GM12878 (cell line): Measurements from ENCODE around the gene GARIN5B. TPM values are rescaled to one million over a fixed set of nuclear protein-coding genes. Genes with fewer than 3 reads are reported as not detected.

ENCODE experiments used
- ATAC-seq: fragments of 200-7000 bp; cut with Tn5 transposase; 3 replicates; pipeline ENCODE4 v1.9.1; 2020; ENCODE audit warnings: mild to moderate bottlenecking, moderate library complexity
- BruUV-seq: library from RNA; stranded (reverse); fragments of 400-500 nt; replicated peaks from 2 replicates; lab custom pipeline; 2021; lab: Mats Ljungman, UMichigan
- CTCF ChIA-PET: fragments of 300-600 bp; sonication (Branson Sonifier 250); formaldehyde crosslinking; extraction: SDS; loops from one replicate; lab custom pipeline; 2021; ENCODE audit warnings: inconsistent platforms; lab: Yijun Ruan, JAX
- POLR2A ChIA-PET: fragments of 350-600 bp; formaldehyde crosslinking; extraction: SDS; loops from one replicate; lab custom pipeline; 2021; ENCODE audit warnings: inconsistent platforms; lab: Charles Lee
- RAD21 ChIA-PET: fragments of 300-600 bp; sonication (Branson Sonifier 250); formaldehyde crosslinking; loops from one replicate; lab custom pipeline; 2023; ENCODE audit warnings: antibody characterized with exemption; ENCODE audit not compliant: unreplicated experiment; lab: Charles Lee
- SMC1A ChIA-PET: fragments of 300-600 bp; sonication (Branson Sonifier 250); formaldehyde crosslinking; loops from one replicate; lab custom pipeline; 2023; ENCODE audit not compliant: unreplicated experiment, uncharacterized antibody; lab: Charles Lee
- DNase-seq: peaks from one replicate; pipeline ENCODE4 v3.0.0-alpha.2; 2011; ENCODE audit warnings: low read depth, low spot score
- FAIRE-seq: peaks from 3 replicates; lab custom pipeline; 2011; peaks lifted over from hg19 to GRCh38; lab: Jason Lieb, UNC
- H2AFZ ChIP-seq: 2 replicates; pipeline ENCODE4 v1.6.0; 2011; ENCODE audit warnings: low read depth, low read length, control low read depth; ENCODE audit not compliant: control insufficient read depth
- H3K27ac ChIP-seq: 2 replicates; pipeline ENCODE4 v1.5.1; 2011; ENCODE audit warnings: control low read depth; ENCODE audit not compliant: control insufficient read depth, insufficient read depth
- H3K27me3 ChIP-seq, 2 experiments: replicated peaks in 1 of 2; 2 replicates each; pipeline versions ENCODE4 v1.6.0 to v1.6.1; 2011; ENCODE audit warnings: low read length in 1 of 2; ENCODE audit not compliant: control insufficient read depth in 2 of 2, insufficient read depth in 2 of 2
- H3K36me3 ChIP-seq, 2 experiments: 2 replicates each; pipeline ENCODE4 v1.5.1; 2011; ENCODE audit warnings: low read length in 1 of 2; ENCODE audit not compliant: control insufficient read depth in 2 of 2, insufficient read depth in 2 of 2
- H3K4me1 ChIP-seq: 2 replicates; pipeline ENCODE4 v1.6.1; 2011; ENCODE audit warnings: mild to moderate bottlenecking, low read length, moderate library complexity, mixed read lengths; ENCODE audit not compliant: control insufficient read depth, insufficient read depth
- H3K4me2 ChIP-seq: 2 replicates; pipeline ENCODE4 v1.6.0; 2011; ENCODE audit warnings: control low read depth; ENCODE audit not compliant: control insufficient read depth, insufficient read depth
- H3K4me3 ChIP-seq: fragments of 200-600 bp; sonication (generic); 2 replicates; pipeline ENCODE4 v1.5.1; 2016
- H3K79me2 ChIP-seq: 2 replicates; pipeline ENCODE4 v1.6.0; 2011; ENCODE audit warnings: low read length; ENCODE audit not compliant: control insufficient read depth, insufficient read depth
- H3K9ac ChIP-seq: 2 replicates; pipeline ENCODE4 v1.8.0; 2011; ENCODE audit warnings: low read length, control low read depth, mixed read lengths; ENCODE audit not compliant: control insufficient read depth, insufficient read depth
- H3K9me3 ChIP-seq: replicated peaks from 3 replicates; pipeline ENCODE4 v1.5.1; 2011; ENCODE audit warnings: mild to moderate bottlenecking, low read length; ENCODE audit not compliant: control insufficient read depth, insufficient read depth
- H4K20me1 ChIP-seq: 2 replicates; pipeline ENCODE4 v1.6.0; 2011; ENCODE audit not compliant: control insufficient read depth, insufficient read depth
- BCL3 ChIP-seq: IDR thresholded peaks from 2 replicates; pipeline ENCODE4 v1.6.1; 2011; ENCODE audit warnings: borderline replicate concordance, low read depth, mild to moderate bottlenecking, moderate library complexity, low read length; ENCODE audit not compliant: insufficient read depth, poor library complexity, severe bottlenecking
- CHD1 ChIP-seq: IDR thresholded peaks from 2 replicates; pipeline ENCODE4 v1.6.1; 2012; ENCODE audit warnings: low read depth, low read length, improper control_type of control experiment
- JUND ChIP-seq: IDR thresholded peaks from 2 replicates; pipeline ENCODE4 v1.6.1; 2012; ENCODE audit warnings: low read depth, mild to moderate bottlenecking, low read length, improper control_type of control experiment, moderate library complexity
- LARP7 ChIP-seq: fragments of 450-650 bp; IDR thresholded peaks from 2 replicates; pipeline ENCODE4 v1.6.1; 2017; ENCODE audit warnings: mild to moderate bottlenecking
- NR2C2 ChIP-seq: IDR thresholded peaks from 2 replicates; pipeline ENCODE4 v1.6.1; 2011; ENCODE audit warnings: borderline replicate concordance, low read depth; ENCODE audit not compliant: control insufficient read depth, insufficient read length
- NRF1 ChIP-seq: conservative IDR thresholded peaks from 2 replicates; pipeline ENCODE4 v1.6.1; 2011; ENCODE audit warnings: mild to moderate bottlenecking, low read depth, low read length, improper control_type of control experiment
- RELA ChIP-seq: fragments of 450-650 bp; IDR thresholded peaks from 2 replicates; pipeline ENCODE4 v1.8.0; 2014; ENCODE audit warnings: borderline replicate concordance; ENCODE audit not compliant: partially characterized antibody
- SMC3 ChIP-seq: IDR thresholded peaks from 2 replicates; pipeline ENCODE4 v1.6.1; 2011; ENCODE audit warnings: low read length, improper control_type of control experiment, borderline replicate concordance
- SREBF1 ChIP-seq: IDR thresholded peaks from 2 replicates; pipeline ENCODE4 v1.6.1; 2012; ENCODE audit warnings: mild to moderate bottlenecking, low read length
- TAF1 ChIP-seq: IDR thresholded peaks from 2 replicates; pipeline ENCODE4 v1.6.1; 2011; ENCODE audit warnings: mild to moderate bottlenecking, low read depth, low read length, borderline replicate concordance
- TARDBP ChIP-seq: IDR thresholded peaks from 2 replicates; pipeline ENCODE4 v1.6.1; 2016; ENCODE audit warnings: borderline replicate concordance
- ZNF24 ChIP-seq: fragments of 450-650 bp; IDR thresholded peaks from 2 replicates; pipeline ENCODE4 v1.6.1; 2017; ENCODE audit warnings: antibody characterized with exemption, mild to moderate bottlenecking
- ZNF274 ChIP-seq: IDR thresholded peaks from one replicate; pipeline ENCODE4 v1.8.0; 2011; ENCODE audit not compliant: insufficient read length, insufficient read depth
- ZZZ3 ChIP-seq: IDR thresholded peaks from 2 replicates; pipeline ENCODE4 v1.6.1; 2011; ENCODE audit warnings: low read depth; ENCODE audit not compliant: control insufficient read depth, insufficient read length
- WGBS: methylation state at CpG from one replicate; pipeline ENCODE4 v1.1.6; 2016; ENCODE audit warnings: low lambda C conversion rate; ENCODE audit not compliant: insufficient replicate concordance, insufficient coverage; ENCODE audit errors: missing lambda C conversion rate; 5-methylcytosine and 5-hydroxymethylcytosine counted together
- in situ Hi-C: fragments of 300-500 bp; cut with MboI; formaldehyde crosslinking; loops from 9 replicates; pipeline ENCODE4 v1.14.3; 2018; ENCODE audit warnings: mixed read lengths
- intact Hi-C: fragments of 100-400 bp; cut with micrococcal nuclease; formaldehyde crosslinking; loops from one replicate; pipeline ENCODE4 v1.14.2; 2022; ENCODE audit not compliant: unreplicated experiment
- polyA plus RNA-seq, 11 experiments: library from polyadenylated mRNA; depleted of rRNA in 4 of 11; unstranded in 6 of 11; stranded (reverse) in 5 of 11; fragments of >200 nt; fragmentation: Nextera tagmentation in 4 of 11; fragmentation: Illumina TruSeq in 1 of 11; extraction: Ambion mirVana in 4 of 11; extraction: Trizol in 1 of 11; gene quantifications; 1 replicate in 1 of 11; 2 replicates in 10 of 11; pipeline versions ENCODE4 v1.2.1 to v1.2.3, GENCODE V29; 2011 to 2016; ENCODE audit warnings: inconsistent platforms in 2 of 11, missing spikeins in 2 of 11, low read depth in 1 of 11
- total RNA-seq, 4 experiments: library from RNA; depleted of rRNA in 3 of 4; stranded (reverse); fragments of >200 nt in 3 of 4; fragmentation: Illumina TruSeq in 1 of 4; extraction: Trizol in 1 of 4; gene quantifications; 2 replicates each; pipeline versions ENCODE4 v1.2.1 to v1.2.3, GENCODE V29; 2013 to 2021
- TF ChIP-seq, protein P1 (sequence below): fragments of 450-650 bp; IDR thresholded peaks from 2 replicates; pipeline ENCODE4 v1.6.1; 2017; ENCODE audit warnings: mild to moderate bottlenecking
- TF ChIP-seq, protein P2 (sequence below): fragments of 450-650 bp; IDR thresholded peaks from 2 replicates; pipeline ENCODE4 v1.6.1; 2016; ENCODE audit warnings: mild to moderate bottlenecking

GARIN5B gene
- total and polyA plus RNA-seq, 10 of the 15 experiments (the other 5 are each of a cell fraction or from before 2014, with no cell fraction given): not detected

- H3K4me2 ChIP-seq: no peak overlapping the region
- in situ Hi-C loops: no loop called here
- H3K36me3 ChIP-seq: no peaks in the 10 kb centered on the region
- TF ChIP-seq SREBF1: no peak
- TF ChIP-seq NR2C2: no peak
- no peak for TF ChIP-seq TARDBP
- no peak for TF ChIP-seq JUND
- no peak for TF ChIP-seq CHD1
- TF ChIP-seq RELA: no peak
- TF ChIP-seq ZZZ3: no peak
- no peak for TF ChIP-seq NRF1
- TF ChIP-seq LARP7: no peak
- TF ChIP-seq, protein P1, sequence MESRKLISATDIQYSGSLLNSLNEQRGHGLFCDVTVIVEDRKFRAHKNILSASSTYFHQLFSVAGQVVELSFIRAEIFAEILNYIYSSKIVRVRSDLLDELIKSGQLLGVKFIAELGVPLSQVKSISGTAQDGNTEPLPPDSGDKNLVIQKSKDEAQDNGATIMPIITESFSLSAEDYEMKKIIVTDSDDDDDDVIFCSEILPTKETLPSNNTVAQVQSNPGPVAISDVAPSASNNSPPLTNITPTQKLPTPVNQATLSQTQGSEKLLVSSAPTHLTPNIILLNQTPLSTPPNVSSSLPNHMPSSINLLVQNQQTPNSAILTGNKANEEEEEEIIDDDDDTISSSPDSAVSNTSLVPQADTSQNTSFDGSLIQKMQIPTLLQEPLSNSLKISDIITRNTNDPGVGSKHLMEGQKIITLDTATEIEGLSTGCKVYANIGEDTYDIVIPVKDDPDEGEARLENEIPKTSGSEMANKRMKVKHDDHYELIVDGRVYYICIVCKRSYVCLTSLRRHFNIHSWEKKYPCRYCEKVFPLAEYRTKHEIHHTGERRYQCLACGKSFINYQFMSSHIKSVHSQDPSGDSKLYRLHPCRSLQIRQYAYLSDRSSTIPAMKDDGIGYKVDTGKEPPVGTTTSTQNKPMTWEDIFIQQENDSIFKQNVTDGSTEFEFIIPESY: no peak
- TF ChIP-seq ZNF274: no peak
- no peak for TF ChIP-seq SMC3
- TF ChIP-seq TAF1: no peak
- no peak for TF ChIP-seq BCL3
- TF ChIP-seq, protein P2, sequence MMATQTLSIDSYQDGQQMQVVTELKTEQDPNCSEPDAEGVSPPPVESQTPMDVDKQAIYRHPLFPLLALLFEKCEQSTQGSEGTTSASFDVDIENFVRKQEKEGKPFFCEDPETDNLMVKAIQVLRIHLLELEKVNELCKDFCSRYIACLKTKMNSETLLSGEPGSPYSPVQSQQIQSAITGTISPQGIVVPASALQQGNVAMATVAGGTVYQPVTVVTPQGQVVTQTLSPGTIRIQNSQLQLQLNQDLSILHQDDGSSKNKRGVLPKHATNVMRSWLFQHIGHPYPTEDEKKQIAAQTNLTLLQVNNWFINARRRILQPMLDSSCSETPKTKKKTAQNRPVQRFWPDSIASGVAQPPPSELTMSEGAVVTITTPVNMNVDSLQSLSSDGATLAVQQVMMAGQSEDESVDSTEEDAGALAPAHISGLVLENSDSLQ: no peak
- no peak for TF ChIP-seq ZNF24
- BruUV-seq: no TSS peak
- ChIA-PET SMC1A (no interaction called here), RAD21 (no interaction called here), CTCF (interaction anchor here (3.4 kb wide), 1 partner anchor 8 kb away, joined by 16 read pairs; no protein-coding TSS in a partner anchor), POLR2A (no interaction called here)
- intact Hi-C loops: no loop called here
- no peaks in the 10 kb centered on the region for H3K27me3 ChIP-seq
- H3K27ac ChIP-seq: no peak overlapping the region
- FAIRE-seq (no peak), ATAC-seq (no peak), DNase-seq (no peak)
- H3K9ac ChIP-seq: no peak overlapping the region
- no peaks in the 10 kb centered on the region for H3K79me2 ChIP-seq
- H3K4me3 ChIP-seq: no peak overlapping the region
- WGBS: 24% methylated on average over 7 of the region's 7 CpGs
- no peak overlapping the region for H2AFZ ChIP-seq
- H4K20me1 ChIP-seq: no peaks in the 10 kb centered on the region; the same call in 1 of the 2 replicates
- no peaks in the 10 kb centered on the region for H3K4me1 ChIP-seq
- H3K9me3 ChIP-seq: no peaks in the 10 kb centered on the region
Observed at GRCh38 chr19:55310498-55310897, 52.6 kb downstream of the GARIN5B start.
